ENCODE results near the gene TBL3.

DNA sequence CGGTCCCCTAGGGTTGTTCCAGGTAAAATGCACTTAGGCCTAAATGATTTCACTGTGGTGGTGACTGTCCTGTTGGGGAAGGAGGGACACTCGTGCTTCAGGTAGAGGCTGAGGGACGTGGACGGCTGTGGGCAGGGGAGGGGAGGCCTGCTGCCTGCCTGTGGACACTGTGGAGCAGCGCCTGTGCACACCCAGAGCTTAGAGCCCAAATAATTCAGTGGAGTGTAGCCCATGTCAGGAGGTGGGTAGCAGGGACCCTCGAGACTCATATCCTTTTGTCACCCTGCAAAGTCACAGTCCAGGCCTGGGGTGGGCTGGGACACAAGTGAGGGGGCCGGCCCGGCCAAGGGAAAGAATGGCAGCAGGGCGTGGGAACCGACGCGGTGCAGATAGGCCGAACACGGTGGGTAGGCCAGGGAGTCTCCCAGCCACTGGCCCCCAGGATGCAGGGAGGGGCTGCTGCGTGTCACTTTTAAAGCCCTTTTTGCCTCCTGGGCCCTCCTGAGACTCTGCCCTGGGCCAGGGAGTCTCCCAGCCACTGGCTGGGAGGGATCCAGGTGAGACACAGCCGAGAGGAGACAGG lies 54.1 kb downstream of the TBL3 start:
- TF ChIP-seq CTCF (IDR thresholded peaks at IDR 0.05), result no peak
- TF ChIP-seq POLR2AphosphoS5 (IDR thresholded peaks at IDR 0.05), result no peak
- no peak for TF ChIP-seq POLR2A (IDR thresholded peaks at IDR 0.05)
- no peak for TF ChIP-seq EP300 (IDR thresholded peaks at IDR 0.05)

Data from upper lobe of left lung (tissue), 4 donors.